ENCODE measurements around the gene GGT1. TPM values are rescaled to one million over a fixed set of nuclear protein-coding genes. Genes with fewer than 3 reads are reported as not detected.
"Not testable (repeated sequence)": the region's sequence is repeated elsewhere in the genome, so short reads cannot be mapped to it uniquely, and the experiment has no call there.

The GGT1 gene
- 10 to 100 TPM; 31.3 to 48.4 TPM for total RNA-seq

- DNase-seq (ENCODE audit: low spot score in 2 of 2); ATAC-seq; H3K36me3 Mint-ChIP-seq: not testable (repeated sequence)
Observed at GRCh38 chr22:24602847-24603769, at the start of gene GGT1. TSS of gene GGT1 (plus strand) at chr22:24603193. CDS start at chr22:24611082, 7,889 bp downstream.

GRCh38 chr22:24553597-24554312 is 49.2 kb upstream of the GGT1 start:
- ATAC-seq (no peak), DNase-seq (ENCODE audit: low spot score in 2 of 2) (no peak)
- Mint-ChIP-seq H3K27ac (peak overlapping the region; percentile 96 to 98), H3K36me3 (peaks cover 36 to 37% of the 10 kb centered on the region in 2 donors), H3K9me3 (no peaks in the 10 kb centered on the region)

More at GRCh38 chr22:24602847-24603769, at the start of gene GGT1:
- not testable (repeated sequence) for H3K9me3 Mint-ChIP-seq
- peak within 1 kb of the TSS; percentile 5 to 43 for H3K27ac Mint-ChIP-seq

GRCh38 chr22:24554313-24555164 is 48.5 kb upstream of the GGT1 start, which contains the start of gene GUCD1:
TSS of gene GUCD1 (minus strand) at chr22:24555138. CDS start at chr22:24554991, 147 bp downstream.
- Mint-ChIP-seq H3K27ac (peak within 1 kb of the TSS; percentile 96 to 98), H3K36me3 (peaks cover 36 to 38% of the 10 kb centered on the region in 2 donors), H3K9me3 (no peaks in the 10 kb centered on the region)
- ATAC-seq, result peak in 1 of 2 donors; percentile 4
- peak; percentile 34 to 67 for DNase-seq (ENCODE audit: low spot score in 2 of 2)

GRCh38 chr22:24555165-24556039 is 47.6 kb upstream of the GGT1 start, which contains the start of gene SNRPD3:
TSS of gene SNRPD3 (plus strand) at chr22:24555999. CDS start at chr22:24557675, 1,676 bp downstream.
- H3K27ac Mint-ChIP-seq, result peak within 1 kb of the TSS; percentile 96 to 98

GRCh38 chr22:24559471-24559870 is 43.5 kb upstream of the GGT1 start:
- DNase-seq (ENCODE audit: low spot score in 2 of 2) (no peak), ATAC-seq (no peak)
- Mint-ChIP-seq H3K36me3 (peaks cover 32 to 42% of the 10 kb centered on the region in 2 donors), H3K27ac (no peak overlapping the region), H3K9me3 (no peaks in the 10 kb centered on the region)

More at GRCh38 chr22:24555165-24556039, 47.6 kb upstream of the GGT1 start, which contains the start of gene SNRPD3:
- Mint-ChIP-seq H3K36me3 (peaks cover 36 to 38% of the 10 kb centered on the region in 2 donors), H3K9me3 (no peaks in the 10 kb centered on the region)
- DNase-seq (ENCODE audit: low spot score in 2 of 2) (peak; percentile 97 to 98), ATAC-seq (peak; percentile 85 to 89)

GRCh38 chr22:24563246-24563645 is 39.7 kb upstream of the GGT1 start:
- DNase-seq (ENCODE audit: low spot score in 2 of 2) (no peak), ATAC-seq (no peak)
- no peak overlapping the region for H3K27ac Mint-ChIP-seq
- H3K36me3 Mint-ChIP-seq, result peaks cover 3 to 14% of the 10 kb centered on the region in 2 donors
- no peaks in the 10 kb centered on the region for H3K9me3 Mint-ChIP-seq

DNA sequence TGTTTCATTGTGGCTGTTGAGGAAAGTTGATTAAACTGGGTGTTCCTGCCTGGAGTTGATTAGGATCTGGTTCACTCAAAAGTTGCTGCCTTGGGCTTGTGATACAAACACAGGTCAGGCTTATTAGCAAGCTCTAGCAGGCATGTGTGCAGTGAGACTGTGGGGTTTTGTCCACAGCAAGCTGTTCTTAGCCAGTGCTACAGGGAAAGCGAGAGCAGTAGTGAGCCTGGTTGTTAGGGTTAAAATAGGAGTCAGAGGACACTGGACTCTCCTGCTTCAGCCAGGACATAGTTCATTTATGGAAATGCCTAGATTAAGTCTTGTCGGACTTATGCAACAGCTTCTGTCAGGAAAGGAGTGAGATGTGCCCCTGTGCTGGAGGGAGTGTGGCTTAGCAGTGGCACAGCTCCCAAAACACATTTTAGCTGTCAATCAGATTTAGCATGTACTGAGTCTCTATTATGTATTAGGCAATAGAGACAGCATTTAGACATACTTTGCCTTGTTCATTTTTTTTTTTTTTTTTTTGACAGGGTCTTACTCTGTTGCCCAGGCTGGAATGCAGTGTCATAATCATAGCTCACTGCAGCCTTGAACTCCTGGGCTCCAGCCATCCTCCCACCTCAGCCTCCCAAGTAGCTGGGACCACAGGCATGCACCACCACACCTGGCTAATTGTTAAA is 38.5 kb upstream of the GGT1 start:
- ATAC-seq (no peak), DNase-seq (ENCODE audit: low spot score in 2 of 2) (no peak)
- Mint-ChIP-seq H3K9me3 (no peaks in the 10 kb centered on the region), H3K27ac (peak overlapping the region; percentile 4 to 45), H3K36me3 (peaks cover 4 to 9% of the 10 kb centered on the region in 2 donors)

- Mint-ChIP-seq H3K36me3 (peaks cover 5 to 9% of the 10 kb centered on the region in 2 donors), H3K27ac (peak overlapping the region in 1 of 2 donors; percentile 4), H3K9me3 (no peaks in the 10 kb centered on the region)
- ATAC-seq (no peak), DNase-seq (ENCODE audit: low spot score in 2 of 2) (no peak)
Observed at GRCh38 chr22:24565077-24565476, 37.9 kb upstream of the GGT1 start.

- DNase-seq (ENCODE audit: low spot score in 2 of 2) (no peak), ATAC-seq (no peak)
- peaks cover under 1 to 8% of the 10 kb centered on the region in 2 donors for H3K36me3 Mint-ChIP-seq
- H3K27ac Mint-ChIP-seq, result peak overlapping the region; percentile 11 to 56
- H3K9me3 Mint-ChIP-seq, result no peaks in the 10 kb centered on the region
Observed at GRCh38 chr22:24566899-24567511, 36.0 kb upstream of the GGT1 start.

DNA sequence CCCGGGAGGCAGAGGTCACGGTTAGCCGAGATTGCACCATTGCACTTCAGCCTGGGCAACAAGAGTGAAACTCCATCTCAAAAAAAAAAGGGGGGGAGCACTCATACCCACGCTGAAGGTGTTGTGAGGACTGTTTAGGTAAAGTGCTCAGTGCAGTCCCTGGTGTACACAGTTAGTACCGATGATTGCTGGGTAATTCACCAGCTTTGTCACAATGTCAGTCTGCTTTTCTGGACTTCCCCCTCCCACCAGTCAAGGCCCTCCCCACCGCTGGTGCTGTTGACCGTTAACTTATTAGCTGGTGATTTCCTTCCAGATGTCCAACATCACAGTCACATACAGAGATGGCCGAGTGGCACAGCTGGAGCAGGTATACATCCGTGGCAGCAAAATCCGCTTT is 35.3 kb upstream of the GGT1 start:
- ATAC-seq, result no peak
- H3K27ac Mint-ChIP-seq, result peak overlapping the region; percentile 11 to 56
- DNase-seq (ENCODE audit: low spot score in 2 of 2), result no peak
- H3K36me3 Mint-ChIP-seq, result peaks cover 0 to 10% of the 10 kb centered on the region in 2 donors
- no peaks in the 10 kb centered on the region for H3K9me3 Mint-ChIP-seq

- peaks cover 8 to 10% of the 10 kb centered on the region in 2 donors for H3K36me3 Mint-ChIP-seq
- H3K9me3 Mint-ChIP-seq, result no peaks in the 10 kb centered on the region
Observed at GRCh38 chr22:24571266-24571665, 31.7 kb upstream of the GGT1 start.

GRCh38 chr22:24576778-24577177 is 26.2 kb upstream of the GGT1 start:
- ATAC-seq (no peak), DNase-seq (ENCODE audit: low spot score in 2 of 2) (no peak)
- peak overlapping the region; percentile 27 to 31 for H3K27ac Mint-ChIP-seq
- no peaks in the 10 kb centered on the region for H3K9me3 Mint-ChIP-seq
- peaks cover 4 to 14% of the 10 kb centered on the region in 2 donors for H3K36me3 Mint-ChIP-seq

More at GRCh38 chr22:24571266-24571665, 31.7 kb upstream of the GGT1 start:
- no peak overlapping the region for H3K27ac Mint-ChIP-seq
- no peak for DNase-seq (ENCODE audit: low spot score in 2 of 2)
- no peak for ATAC-seq

DNA sequence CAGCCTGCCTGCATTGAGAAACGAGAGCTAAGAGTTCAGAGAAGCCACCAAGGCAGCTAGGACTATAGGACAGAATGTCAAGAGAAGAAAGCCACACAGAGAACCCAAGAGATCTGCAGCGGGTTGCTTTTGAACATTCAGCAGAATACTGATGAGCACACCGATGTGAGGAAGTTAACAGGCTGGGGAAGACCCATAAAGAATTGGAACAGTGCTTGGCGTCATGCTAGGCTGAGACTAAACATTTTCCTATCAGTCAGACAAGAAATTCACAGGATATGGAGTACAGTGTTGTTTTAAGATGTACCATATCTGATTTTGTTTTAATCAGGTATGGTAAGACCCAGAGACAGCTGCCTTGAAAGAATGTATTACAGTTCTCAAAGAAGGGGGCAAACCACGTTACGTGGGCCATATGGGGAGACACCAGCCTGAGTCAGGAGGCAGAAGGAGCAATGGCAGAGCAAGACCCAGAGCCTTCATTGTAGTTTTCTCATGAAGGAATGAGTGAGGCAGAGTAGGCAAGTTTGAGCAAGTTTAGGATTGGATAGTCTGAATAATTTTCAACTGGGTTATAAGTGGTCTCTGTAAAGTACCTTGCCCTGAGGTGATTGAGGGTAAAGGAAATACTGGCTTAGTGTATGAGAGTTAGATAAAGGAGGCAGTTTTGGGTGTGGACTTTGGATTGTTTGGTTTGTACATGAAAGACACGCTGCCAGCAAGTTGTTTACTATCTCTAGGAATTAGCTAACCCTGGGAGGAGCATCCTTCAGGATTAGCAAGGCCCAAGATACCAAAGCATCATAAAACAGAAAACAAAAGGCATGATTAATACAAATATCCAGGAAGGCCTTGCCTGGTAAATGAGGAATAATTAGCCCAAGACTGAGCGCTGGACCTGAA is 24.4 kb upstream of the GGT1 start:
- DNase-seq (ENCODE audit: low spot score in 2 of 2) (no peak), ATAC-seq (no peak)
- peaks cover 0 to 6% of the 10 kb centered on the region in 2 donors for H3K36me3 Mint-ChIP-seq
- H3K9me3 Mint-ChIP-seq, result no peaks in the 10 kb centered on the region
- H3K27ac Mint-ChIP-seq, result peak overlapping the region in 1 of 2 donors; percentile 43
